Left colon (tissue), 2 donors: ENCODE measurements around the gene HTR4. TPM values are rescaled to one million over a fixed set of nuclear protein-coding genes. Genes with fewer than 3 reads are reported as not detected.
"Not testable (repeated sequence)": the region's sequence is repeated elsewhere in the genome, so short reads cannot be mapped to it uniquely, and the experiment has no call there.

Experiments used
- ATAC-seq: fragments of 200-7000 bp; cut with Tn5 transposase; one replicate; pipeline ENCODE4 v1.9.1; 2020; ENCODE audit warnings: mild to moderate bottlenecking, moderate library complexity
- DNase-seq, 2 donors: peaks; one replicate each; pipeline ENCODE4 v3.0.0-alpha.2; 2020
- intact Hi-C, 2 donors: fragments of 100-400 bp; cut with DNase I in 1 of 2; cut with micrococcal nuclease in 1 of 2; formaldehyde crosslinking; loops; one replicate each; pipeline versions ENCODE4 v1.11.2 to v1.14.0; 2022; cut with DNase I, micrococcal nuclease
- total RNA-seq, 2 donors: library from RNA; stranded (reverse); fragmentation: NEBNext Ultra II Directional; extraction: Animal tissue kit (Norgen Biotek cat#: 25700); gene quantifications; one replicate each; pipeline ENCODE4 v1.2.1, GENCODE V29; 2021
- donor health status: DM: no; HTN: no; CAD: no.
- donor health status: DM: yes; HTN: yes; CAD: no.

Gene HTR4
- total RNA-seq, 2 donors from 2014 or later: 12.2 to 19.0 TPM

- DNase-seq (no peak), ATAC-seq (no peak)
- intact Hi-C loops: no loop called here
Observed at GRCh38 chr5:148492351-148492750, 162.0 kb downstream of the HTR4 start.

- intact Hi-C loops: no loop called here
- no peak for DNase-seq
- no peak for ATAC-seq
Observed at GRCh38 chr5:148491793-148492184, 162.5 kb downstream of the HTR4 start.

GRCh38 chr5:148491015-148491792 lies 163.1 kb downstream of the HTR4 start:
- intact Hi-C loops: no loop called here
- ATAC-seq (peak; percentile 21), DNase-seq (no peak)

- ATAC-seq: no peak
- intact Hi-C loops: no loop called here
- no peak for DNase-seq
Observed at GRCh38 chr5:148488757-148489156, 165.6 kb downstream of the HTR4 start.

GRCh38 chr5:148486456-148486855 lies 167.9 kb downstream of the HTR4 start:
- intact Hi-C loops: no loop called here

GRCh38 chr5:148484651-148485050 lies 169.7 kb downstream of the HTR4 start:
- intact Hi-C loops: no loop called here

More at GRCh38 chr5:148486456-148486855, 167.9 kb downstream of the HTR4 start:
- ATAC-seq: no peak
- DNase-seq: no peak

GRCh38 chr5:148483750-148484149 lies 170.6 kb downstream of the HTR4 start:
- intact Hi-C loops: no loop called here
- DNase-seq (no peak), ATAC-seq (no peak)

More at GRCh38 chr5:148484651-148485050, 169.7 kb downstream of the HTR4 start:
- ATAC-seq: no peak
- no peak for DNase-seq

- peak; percentile 24 to 29 for DNase-seq
- intact Hi-C loops: no loop called here
- peak; percentile 11 for ATAC-seq
Observed at GRCh38 chr5:148482697-148483462, 171.4 kb downstream of the HTR4 start.

GRCh38 chr5:148482196-148482595 lies 172.1 kb downstream of the HTR4 start:
- ATAC-seq: no peak
- intact Hi-C loops: no loop called here
- no peak for DNase-seq

GRCh38 chr5:148477429-148477828 lies 176.9 kb downstream of the HTR4 start:
- intact Hi-C loops: no loop called here
- no peak for DNase-seq
- no peak for ATAC-seq

GRCh38 chr5:148476302-148476701 lies 178.0 kb downstream of the HTR4 start:
- intact Hi-C loops: no loop called here
- ATAC-seq (no peak), DNase-seq (no peak)

GRCh38 chr5:148474025-148474511 lies 180.3 kb downstream of the HTR4 start:
- DNase-seq (no peak), ATAC-seq (no peak)
- intact Hi-C loops: no loop called here

GRCh38 chr5:148471379-148471778 lies 182.9 kb downstream of the HTR4 start:
- DNase-seq (no peak), ATAC-seq (no peak)
- intact Hi-C loops: no loop called here

GRCh38 chr5:148469501-148469935 lies 184.8 kb downstream of the HTR4 start:
- intact Hi-C loops: no loop called here
- DNase-seq (no peak), ATAC-seq (peak; percentile 31)

GRCh38 chr5:148468746-148469145 lies 185.6 kb downstream of the HTR4 start:
- ATAC-seq, DNase-seq, intact Hi-C loops: not testable (repeated sequence)

GRCh38 chr5:148467958-148468357 lies 186.4 kb downstream of the HTR4 start:
- intact Hi-C loops: no loop called here
- DNase-seq (no peak), ATAC-seq (no peak)

GRCh38 chr5:148466236-148466580 lies 188.1 kb downstream of the HTR4 start:
- intact Hi-C loops: no loop called here
- DNase-seq (no peak), ATAC-seq (no peak)

- intact Hi-C loops: no loop called here
- no peak for DNase-seq
Observed at GRCh38 chr5:148465381-148466235, 188.7 kb downstream of the HTR4 start.

GRCh38 chr5:148459669-148460068 lies 194.7 kb downstream of the HTR4 start:
- ATAC-seq (no peak), DNase-seq (no peak)
- intact Hi-C loops: no loop called here

More at GRCh38 chr5:148465381-148466235, 188.7 kb downstream of the HTR4 start:
- no peak for ATAC-seq
